GM19372 (cell line): ENCODE data around the gene PKD2L2.
"Not testable (repeated sequence)": the region's sequence is repeated elsewhere in the genome, so short reads cannot be mapped to it uniquely, and the experiment has no call there.

Source experiments
- ATAC-seq: cut with Tn5 transposase; IDR thresholded peaks from one replicate; pipeline ENCODE4 v1.9.1; 2021; ENCODE audit warnings: mild to moderate bottlenecking, low read depth, moderate library complexity; ENCODE audit not compliant: unreplicated experiment

The PKD2L2 gene

GRCh38 chr5:137888863-137889759 is at the start of gene PKD2L2:
Gene PKD2L2, plus strand, starts transcription at chr5:137889457. Its CDS starts 35 bp downstream, at chr5:137889492.
- peak; percentile 99 for ATAC-seq

- no peak for ATAC-seq
Observed at GRCh38 chr5:137842296-137842695, 47.0 kb upstream of the PKD2L2 start.

GRCh38 chr5:137843676-137844299 is 45.5 kb upstream of the PKD2L2 start:
- ATAC-seq, result no peak

GRCh38 chr5:137845472-137845871 is 43.8 kb upstream of the PKD2L2 start:
- no peak for ATAC-seq

GRCh38 chr5:137847687-137848086 is 41.6 kb upstream of the PKD2L2 start:
- peak; percentile 71 for ATAC-seq

GRCh38 chr5:137853165-137853564 is 36.1 kb upstream of the PKD2L2 start:
- ATAC-seq, result not testable (repeated sequence)

- ATAC-seq, result no peak
Observed at GRCh38 chr5:137856201-137856600, 33.1 kb upstream of the PKD2L2 start.

GRCh38 chr5:137856916-137857862 is 32.1 kb upstream of the PKD2L2 start:
- peak; percentile 60 for ATAC-seq

GRCh38 chr5:137858223-137858916 is 30.9 kb upstream of the PKD2L2 start:
- ATAC-seq, result peak; percentile 66

- no peak for ATAC-seq
Observed at GRCh38 chr5:137858954-137859353, 30.3 kb upstream of the PKD2L2 start.

GRCh38 chr5:137862251-137862650 is 27.0 kb upstream of the PKD2L2 start:
- ATAC-seq, result no peak

- ATAC-seq, result not testable (repeated sequence)
Observed at GRCh38 chr5:137863653-137864052, 25.6 kb upstream of the PKD2L2 start.

GRCh38 chr5:137866541-137867388 is 22.5 kb upstream of the PKD2L2 start:
- ATAC-seq, result no peak

- ATAC-seq, result no peak
Observed at GRCh38 chr5:137867664-137868063, 21.6 kb upstream of the PKD2L2 start, which contains the start of gene MYOT. Gene MYOT, plus strand, starts transcription at chr5:137867860. Its CDS starts 2,792 bp downstream, at chr5:137870652.

GRCh38 chr5:137870647-137871339 is 18.5 kb upstream of the PKD2L2 start:
- ATAC-seq, result no peak

GRCh38 chr5:137871571-137871970 is 17.7 kb upstream of the PKD2L2 start:
- ATAC-seq, result no peak

GRCh38 chr5:137872466-137872865 is 16.8 kb upstream of the PKD2L2 start:
- no peak for ATAC-seq

- no peak for ATAC-seq
Observed at GRCh38 chr5:137876101-137876500, 13.2 kb upstream of the PKD2L2 start.
